HepG2 (cell line): Measurements from ENCODE around the gene DUSP2. TPM values are rescaled to one million over a fixed set of nuclear protein-coding genes. Genes with fewer than 3 reads are reported as not detected.

Experiments
- ATAC-seq: fragments of 200-7000 bp; cut with Tn5 transposase; 3 replicates; pipeline ENCODE4 v1.9.1; 2020; ENCODE audit warnings: mild to moderate bottlenecking, moderate library complexity
- BruUV-seq: library from RNA; stranded (reverse); fragments of 400-500 nt; replicated peaks from 2 replicates; lab custom pipeline; 2021; lab: Mats Ljungman, UMichigan
- CTCF ChIA-PET: fragments of 300-600 bp; formaldehyde crosslinking; extraction: SDS; loops from one replicate; lab custom pipeline; 2021; ENCODE audit warnings: low total read pairs, inconsistent platforms, low intra/inter-chr PET ratio; lab: Yijun Ruan, JAX
- POLR2A ChIA-PET: fragments of 350-600 bp; sonication (Branson Sonifier 250); formaldehyde crosslinking; loops from one replicate; lab custom pipeline; 2020; ENCODE audit warnings: antibody characterized with exemption, inconsistent platforms; lab: Yijun Ruan, JAX
- DNase-seq: peaks from one replicate; pipeline ENCODE4 v3.0.0-alpha.2; 2015; ENCODE audit warnings: low spot score
- FAIRE-seq: peaks from 3 replicates; lab custom pipeline; 2011; peaks lifted over from hg19 to GRCh38; lab: Jason Lieb, UNC
- H2AFZ ChIP-seq: one replicate; pipeline ENCODE4 v1.6.1; 2011; ENCODE audit warnings: low read length, inconsistent platforms
- H3K27ac ChIP-seq: fragments of 300-600 bp; 3 replicates; pipeline ENCODE4 v1.8.0; 2011; ENCODE audit warnings: mixed run types, mild to moderate bottlenecking, mixed read lengths, low read length, inconsistent platforms; ENCODE audit not compliant: insufficient read depth; ENCODE audit errors: extremely low read length
- H3K27me3 ChIP-seq, 2 experiments: fragments of 200-600 bp in 1 of 2; 2 replicates in 1 of 2; 3 replicates in 1 of 2; pipeline versions ENCODE4 v1.6.0 to v1.8.0; 2011; ENCODE audit warnings: low read length in 2 of 2, mild to moderate bottlenecking in 2 of 2, moderate library complexity in 2 of 2, inconsistent platforms in 1 of 2; ENCODE audit not compliant: insufficient read depth in 2 of 2, control insufficient read depth in 1 of 2
- H3K36me3 ChIP-seq, 2 experiments: fragments of 200-600 bp in 1 of 2; replicated peaks in 1 of 2; 2 replicates in 1 of 2; 3 replicates in 1 of 2; pipeline versions ENCODE4 v1.5.1 to v1.8.0; 2011; ENCODE audit warnings: low read length in 2 of 2, inconsistent platforms in 1 of 2; ENCODE audit not compliant: insufficient read depth in 2 of 2, control insufficient read depth in 1 of 2
- H3K4me1 ChIP-seq: 2 replicates; pipeline ENCODE4 v1.5.1; 2012; ENCODE audit warnings: low read length, inconsistent platforms; ENCODE audit not compliant: insufficient read depth
- H3K4me2 ChIP-seq: 2 replicates; pipeline ENCODE4 v1.6.0; 2011; ENCODE audit warnings: low read depth, low read length, inconsistent platforms
- H3K4me3 ChIP-seq, 3 experiments: fragments of 200-600 bp in 1 of 3; sonication (generic), shearing (Covaris generic) in 1 of 3; replicated peaks in 1 of 3; 2 replicates each; pipeline ENCODE4 v1.5.1; 2011 to 2016; ENCODE audit warnings: low read length in 3 of 3, inconsistent platforms in 2 of 3, low read depth in 2 of 3, mild to moderate bottlenecking in 2 of 3, control low read depth in 1 of 3, mixed read lengths in 1 of 3; ENCODE audit not compliant: insufficient read depth in 1 of 3
- H3K79me2 ChIP-seq: one replicate; pipeline ENCODE4 v1.6.1; 2011; ENCODE audit warnings: low read length, inconsistent platforms; ENCODE audit not compliant: insufficient read depth
- H3K9ac ChIP-seq: 2 replicates; pipeline ENCODE4 v1.6.0; 2011; ENCODE audit warnings: mild to moderate bottlenecking, low read depth, low read length, inconsistent platforms; ENCODE audit not compliant: insufficient read depth
- H3K9me3 ChIP-seq: 2 replicates; pipeline ENCODE4 v1.5.1; 2012; ENCODE audit warnings: mild to moderate bottlenecking, low read length
- H4K20me1 ChIP-seq: 2 replicates; pipeline ENCODE4 v1.6.0; 2011; ENCODE audit warnings: inconsistent platforms, mild to moderate bottlenecking, low read length, moderate library complexity; ENCODE audit not compliant: insufficient read depth
- ATF3 ChIP-seq: sonication (generic); formaldehyde crosslinking; IDR thresholded peaks from 2 replicates; pipeline ENCODE4 v1.4.0; 2020; ENCODE audit warnings: missing genetic modification reagents
- CEBPB ChIP-seq: IDR thresholded peaks from 2 replicates; pipeline ENCODE4 v1.6.1; 2011; ENCODE audit warnings: low read depth, low read length, improper control_type of control experiment, borderline replicate concordance
- CEBPG ChIP-seq: IDR thresholded peaks from 2 replicates; pipeline ENCODE4 v1.6.1; 2016
- ZMAT3 ChIP-seq: sonication (generic); formaldehyde crosslinking; conservative IDR thresholded peaks from 2 replicates; pipeline ENCODE4 v1.7.0; 2021; ENCODE audit warnings: missing genetic modification reagents
- ZNF607 ChIP-seq: sonication (generic); formaldehyde crosslinking; IDR thresholded peaks from 2 replicates; pipeline ENCODE4 v1.5.1; 2020; ENCODE audit warnings: missing genetic modification reagents, mild to moderate bottlenecking, borderline replicate concordance
- WGBS: methylation state at CpG from one replicate; pipeline ENCODE4 v1.1.6; 2017; ENCODE audit warnings: low lambda C conversion rate; 5-methylcytosine and 5-hydroxymethylcytosine counted together
- in situ Hi-C: cut with HindIII; loops from 2 replicates; pipeline ENCODE4 v1.10.0; 2017; ENCODE audit warnings: low pct_unique_long_range_greater_than_20kb; ENCODE audit not compliant: extremely low pct_ligation_motif_present
- intact Hi-C: fragments of 100-400 bp; cut with micrococcal nuclease; formaldehyde crosslinking; loops from one replicate; pipeline ENCODE4 v1.10.0; 2022; ENCODE audit not compliant: unreplicated experiment
- polyA plus RNA-seq, 8 experiments: library from polyadenylated mRNA; depleted of rRNA in 3 of 8; stranded (reverse) in 7 of 8; unstranded in 1 of 8; fragments of >200 nt; fragmentation: Illumina TruSeq in 4 of 8; extraction: Trizol in 4 of 8; gene quantifications; 2 replicates each; pipeline versions ENCODE4 v1.2.1 to v1.2.3, GENCODE V29; 2011 to 2016; ENCODE audit warnings: low read depth in 4 of 8, missing spikeins in 1 of 8, mixed read lengths in 1 of 8; ENCODE audit not compliant: insufficient read depth in 1 of 8
- total RNA-seq, 5 experiments: library from RNA; depleted of rRNA; stranded (reverse); fragments of >200 nt; fragmentation: Illumina TruSeq; extraction: Trizol; gene quantifications; 2 replicates each; pipeline ENCODE4 v1.2.3, GENCODE V29; 2016; ENCODE audit warnings: low read depth in 1 of 5

Gene DUSP2
- total and polyA plus RNA-seq, 2 of the 13 experiments (the other 11 are each of a cell fraction or from before 2014, with no cell fraction given): not detected

GRCh38 chr2:96188821-96189526 lies 43.7 kb upstream of the DUSP2 start:
- no peak overlapping the region for H3K4me3 ChIP-seq
- no peak overlapping the region for H2AFZ ChIP-seq
- WGBS: 92% methylated on average over 12 of the region's 12 CpGs
- H3K9ac ChIP-seq: no peak overlapping the region
- in situ Hi-C loops: no loop called here
- intact Hi-C loops: no loop called here
- peaks cover 42 to 82% of the 10 kb centered on the region in 2 experiments for H3K36me3 ChIP-seq
- H3K4me2 ChIP-seq: no peak overlapping the region
- no TSS peak for BruUV-seq
- no peaks in the 10 kb centered on the region for H3K27me3 ChIP-seq
- no peak overlapping the region for H3K27ac ChIP-seq
- ChIA-PET CTCF (no interaction called here), POLR2A (interaction anchor here (1.1 kb wide), 1 partner anchor 19 kb away, joined by 7 read pairs; the partner anchor contains the start of gene STARD7)
- TF ChIP-seq CEBPG (peak; percentile 52), ZNF607 (CRISPR knock-in tag) (no peak), ATF3 (CRISPR knock-in tag) (0 out of 2 replicates have a peak, but pooled peaks have one; percentile 18), CEBPB (peak; percentile 73; the same call in 1 of the 2 replicates)
- no peaks in the 10 kb centered on the region for H3K9me3 ChIP-seq
- H4K20me1 ChIP-seq: peaks cover 6% of the 10 kb centered on the region; the same call in 1 of the 2 replicates
- DNase-seq: no peak
- no peak for FAIRE-seq
- ATAC-seq: no peak
- peaks cover 4% of the 10 kb centered on the region for H3K79me2 ChIP-seq
- peaks cover 28% of the 10 kb centered on the region for H3K4me1 ChIP-seq

GRCh38 chr2:96186562-96186961 lies 41.3 kb upstream of the DUSP2 start:
- peaks cover 28% of the 10 kb centered on the region for H3K4me1 ChIP-seq
- DNase-seq (no peak), ATAC-seq (no peak), FAIRE-seq (no peak)
- no peak overlapping the region for H3K4me3 ChIP-seq
- CTCF ChIA-PET: no interaction called here
- H3K9me3 ChIP-seq: no peaks in the 10 kb centered on the region
- H4K20me1 ChIP-seq: peaks cover 6% of the 10 kb centered on the region; the same call in 1 of the 2 replicates
- no peak overlapping the region for H2AFZ ChIP-seq
- H3K4me2 ChIP-seq: no peak overlapping the region
- POLR2A ChIA-PET: interaction anchor here (1.1 kb wide), 1 partner anchor 22 kb away, joined by 10 read pairs; the partner anchor contains the start of gene STARD7
- no TSS peak for BruUV-seq
- no peaks in the 10 kb centered on the region for H3K27me3 ChIP-seq
- in situ Hi-C loops (no loop called here), intact Hi-C loops (no loop called here)
- H3K36me3 ChIP-seq: peaks cover 25 to 58% of the 10 kb centered on the region in 2 experiments
- H3K9ac ChIP-seq: no peak overlapping the region
- 95% methylated on average over 5 of the region's 5 CpGs for WGBS
- TF ChIP-seq ZMAT3 (CRISPR knock-in tag): no peak
- H3K27ac ChIP-seq: peak overlapping the region; percentile 48
- H3K79me2 ChIP-seq: no peaks in the 10 kb centered on the region
